B cell (primary cell): Measurements from ENCODE around the gene SMIM35. TPM values are rescaled to one million over a fixed set of nuclear protein-coding genes. Genes with fewer than 3 reads are reported as not detected.
A peak's percentile ranks its signal among the peaks of the same experiment; 100 is the strongest.
"Not testable (repeated sequence)": the region's sequence is repeated elsewhere in the genome, so short reads cannot be mapped to it uniquely, and the experiment has no call there.

Experiments
- ATAC-seq: fragments of 200-7000 bp; cut with Tn5 transposase; one replicate; pipeline ENCODE4 v1.10.0; 2021; ENCODE audit warnings: low read depth, mild to moderate bottlenecking, moderate number of reproducible peaks, moderate library complexity
- CTCF ChIA-PET: fragments of 350-600 bp; sonication (Branson Sonifier 250); formaldehyde crosslinking; loops from one replicate; lab custom pipeline; 2021; ENCODE audit warnings: antibody characterized with exemption, inconsistent platforms; lab: Charles Lee
- POLR2A ChIA-PET: fragments of 350-600 bp; sonication (Branson Sonifier 250); formaldehyde crosslinking; loops from one replicate; lab custom pipeline; 2021; ENCODE audit warnings: antibody characterized with exemption; lab: Charles Lee
- DNase-seq: peaks from one replicate; pipeline ENCODE4 v3.0.0; 2013
- H2AFZ ChIP-seq: 2 replicates; pipeline ENCODE4 v1.6.1; 2012; ENCODE audit warnings: mild to moderate bottlenecking, low read depth, low read length; ENCODE audit not compliant: insufficient read depth, poor library complexity, severe bottlenecking
- H3K27ac ChIP-seq, 2 donors: 1 replicate in 1 of 2; 2 replicates in 1 of 2; pipeline ENCODE4 v1.5.1; 2012 to 2013; ENCODE audit warnings: low read length in 2 of 2, mild to moderate bottlenecking in 2 of 2, moderate library complexity in 1 of 2
- H3K27me3 ChIP-seq, 4 experiments: fragments of 200-600 bp in 1 of 4; sonication (generic) in 1 of 4; replicated peaks in 1 of 4; 1 replicate in 2 of 4; 2 replicates in 2 of 4; pipeline versions ENCODE4 v1.6.1 to v1.7.0; 2013 to 2016; ENCODE audit warnings: low read length in 3 of 4, mild to moderate bottlenecking in 2 of 4, mixed read lengths in 1 of 4, moderate library complexity in 1 of 4; ENCODE audit not compliant: insufficient read depth in 4 of 4, control insufficient read depth in 3 of 4; ENCODE audit errors: control extremely low read depth in 1 of 4
- H3K36me3 ChIP-seq, 2 experiments: replicated peaks in 1 of 2; 1 replicate in 1 of 2; 2 replicates in 1 of 2; pipeline versions ENCODE4 v1.6.1 to v1.7.1; 2013; ENCODE audit warnings: low read length in 1 of 2; ENCODE audit not compliant: insufficient read depth in 2 of 2, control insufficient read depth in 1 of 2; ENCODE audit errors: control extremely low read depth in 1 of 2, extremely low read depth in 1 of 2
- H3K4me1 ChIP-seq, 2 donors: fragments of 200-600 bp in 1 of 2; sonication (generic) in 1 of 2; 1 replicate in 1 of 2; 2 replicates in 1 of 2; pipeline versions ENCODE4 v1.5.1 to v1.6.1; 2013 to 2017; ENCODE audit warnings: low read length in 2 of 2; ENCODE audit not compliant: control insufficient read depth in 2 of 2, insufficient read depth in 2 of 2
- H3K4me2 ChIP-seq: replicated peaks from 2 replicates; pipeline ENCODE3; 2012; ENCODE audit warnings: mild to moderate bottlenecking, low read depth, low read length; ENCODE audit not compliant: poor library complexity, severe bottlenecking
- H3K4me3 ChIP-seq, 5 experiments: fragments of 200-600 bp in 1 of 5; sonication (generic) in 1 of 5; 1 replicate in 3 of 5; 2 replicates in 2 of 5; pipeline versions ENCODE4 v1.5.1 to v1.7.0; 2011 to 2016; ENCODE audit warnings: low read length in 4 of 5, mild to moderate bottlenecking in 4 of 5, low read depth in 2 of 5, control low read depth in 1 of 5, moderate library complexity in 1 of 5; ENCODE audit not compliant: insufficient read depth in 1 of 5; ENCODE audit errors: control extremely low read depth in 1 of 5, extremely low read depth in 1 of 5
- H3K79me2 ChIP-seq: fragments of 200-600 bp; sonication (generic); one replicate; pipeline ENCODE4 v1.6.0; 2016; ENCODE audit warnings: low read length; ENCODE audit not compliant: control insufficient read depth, insufficient read depth
- H3K9ac ChIP-seq: fragments of 200-600 bp; sonication (generic); 2 replicates; pipeline ENCODE4 v1.6.1; 2017; ENCODE audit warnings: mild to moderate bottlenecking, low read length, moderate library complexity
- H3K9me3 ChIP-seq, 3 donors: one replicate each; pipeline versions ENCODE4 v1.6.1 to v1.7.1; 2013; ENCODE audit warnings: low read length in 2 of 3; ENCODE audit not compliant: control insufficient read depth in 2 of 3, insufficient read depth in 1 of 3; ENCODE audit errors: control extremely low read depth in 1 of 3
- H4K20me1 ChIP-seq: 2 replicates; pipeline ENCODE4 v1.6.0; 2012; ENCODE audit warnings: mild to moderate bottlenecking, low read length; ENCODE audit not compliant: insufficient read depth, control insufficient read depth, poor library complexity, severe bottlenecking
- H3K27ac Mint-ChIP-seq: one replicate; pipeline ENCODE4 v1.8.0; 2021; ENCODE audit warnings: mixed read lengths
- H3K27me3 Mint-ChIP-seq: one replicate; pipeline ENCODE4 v1.8.0; 2021; ENCODE audit warnings: mixed read lengths
- H3K4me1 Mint-ChIP-seq: one replicate; pipeline ENCODE4 v1.8.0; 2021; ENCODE audit warnings: mixed read lengths
- H3K4me3 Mint-ChIP-seq: one replicate; pipeline ENCODE4 v1.8.0; 2021; ENCODE audit warnings: mixed read lengths
- H3K9me3 Mint-ChIP-seq: one replicate; pipeline ENCODE4 v1.8.0; 2022; ENCODE audit warnings: mixed read lengths; ENCODE audit not compliant: insufficient read depth
- WGBS: methylation state at CpG from one replicate; pipeline ENCODE4 v1.1.5; 2013; ENCODE audit warnings: missing lambda C conversion rate; ENCODE audit not compliant: insufficient coverage; 5-methylcytosine and 5-hydroxymethylcytosine counted together
- intact Hi-C: fragments of 100-400 bp; cut with micrococcal nuclease; formaldehyde crosslinking; loops from one replicate; pipeline ENCODE4 v1.10.0; 2022
- polyA plus RNA-seq: library from polyadenylated mRNA; depleted of rRNA; stranded (reverse); fragments of >200 nt; gene quantifications from 2 replicates; pipeline ENCODE4 v1.2.3, GENCODE V29; 2012
- total RNA-seq, 2 donors: library from RNA; stranded (reverse); fragments of 120-200 nt in 1 of 2; gene quantifications; 1 replicate in 1 of 2; 2 replicates in 1 of 2; pipeline versions ENCODE4 v1.2.3 to v1.2.4, GENCODE V29; 2013 to 2022

Gene SMIM35
- total and polyA plus RNA-seq, 2 donors (not counting 1 experiment from before 2014, with no cell fraction given) = 1.3 to 4.5 TPM

- H3K27me3 Mint-ChIP-seq, H3K36me3 ChIP-seq, H3K4me2 ChIP-seq, H3K27me3 ChIP-seq, H4K20me1 ChIP-seq, H3K4me3 Mint-ChIP-seq, H3K4me3 ChIP-seq, H3K79me2 ChIP-seq, intact Hi-C loops, H3K9me3 Mint-ChIP-seq, H3K9me3 ChIP-seq, DNase-seq, H3K27ac ChIP-seq, H2AFZ ChIP-seq, H3K9ac ChIP-seq, ATAC-seq: not testable (repeated sequence)
- H3K4me1 ChIP-seq = peaks cover 32 to 48% of the 10 kb centered on the region in 2 donors
- POLR2A ChIA-PET = interaction anchor here (2.2 to 2.6 kb wide), 2 partner anchors 18 to 27 kb away, joined by 8 to 10 read pairs; no protein-coding TSS in a partner anchor
- CTCF ChIA-PET = interaction anchor here (1.5 to 8.1 kb wide), 5 partner anchors 10 to 161 kb away, joined by 5 to 60 read pairs (median 17); no protein-coding TSS in a partner anchor
- H3K27ac Mint-ChIP-seq = peak overlapping the region; percentile 26
- 98% methylated on average over 20 of the region's 36 CpGs for WGBS
- H3K4me1 Mint-ChIP-seq = peaks cover 61% of the 10 kb centered on the region
Observed at GRCh38 chr11:117978291-117978910, 108.4 kb downstream of the SMIM35 start.

DNA sequence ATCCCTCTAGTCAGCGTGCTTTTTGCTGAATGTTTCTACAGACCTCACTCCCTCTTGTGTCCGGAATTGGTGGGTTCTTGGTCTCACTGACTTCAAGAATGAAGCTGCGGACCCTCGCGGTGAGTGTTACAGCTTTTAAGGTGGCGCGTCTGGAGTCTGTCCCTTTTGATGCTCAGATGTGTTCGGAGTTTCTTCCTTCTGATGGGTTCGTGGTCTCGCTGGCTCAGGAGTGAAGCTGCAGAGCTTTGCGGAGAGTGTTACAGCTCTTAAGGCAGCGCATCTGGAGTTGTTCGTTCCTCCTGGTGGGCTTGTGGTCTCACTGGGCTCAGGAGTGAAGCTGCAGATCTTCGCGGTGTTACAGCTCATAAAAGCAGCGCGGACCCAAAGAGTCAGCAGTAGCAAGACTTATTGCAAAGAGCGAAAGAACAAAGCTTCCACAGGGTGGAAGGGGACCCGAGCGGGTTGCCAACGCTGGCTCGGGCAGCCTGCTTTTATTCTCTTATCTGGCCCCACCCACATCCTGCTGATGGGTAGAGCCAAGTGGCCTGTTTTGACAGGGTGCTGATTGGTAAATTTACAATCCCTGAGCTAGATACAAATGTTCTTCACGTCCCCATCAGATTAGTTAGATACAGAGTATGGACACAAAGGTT lies 109.0 kb downstream of the SMIM35 start:
- WGBS = 75% methylated on average over 17 of the region's 23 CpGs
- H3K36me3 ChIP-seq, H3K27me3 ChIP-seq, H3K9me3 Mint-ChIP-seq, H3K27me3 Mint-ChIP-seq, H3K9ac ChIP-seq, H3K27ac ChIP-seq, DNase-seq, H3K9me3 ChIP-seq, H4K20me1 ChIP-seq, H3K4me3 Mint-ChIP-seq, H3K4me2 ChIP-seq, H3K79me2 ChIP-seq, H3K4me3 ChIP-seq, intact Hi-C loops, H2AFZ ChIP-seq, ATAC-seq: not testable (repeated sequence)
- Mint-ChIP-seq H3K4me1 (peaks cover 59% of the 10 kb centered on the region), H3K27ac (peak overlapping the region; percentile 26)
- ChIA-PET POLR2A (interaction anchor here (1.6 to 2.6 kb wide), 3 partner anchors 9 to 19 kb away, joined by 3 to 11 read pairs (median 10); partner anchors contain the start of gene IL10RA), CTCF (interaction anchor here (1.5 to 8.1 kb wide), 4 partner anchors 10 to 75 kb away, joined by 5 to 60 read pairs (median 26); no protein-coding TSS in a partner anchor)
- peaks cover 28 to 49% of the 10 kb centered on the region in 2 donors for H3K4me1 ChIP-seq
